Renal pelvis (tissue), 12 donors: ENCODE measurements around the gene SCYGR3. TPM values are rescaled to one million over a fixed set of nuclear protein-coding genes. Genes with fewer than 3 reads are reported as not detected.

ENCODE experiments used
- DNase-seq: peaks from one replicate; pipeline ENCODE4 v3.0.0-alpha.2; 2013
- long read RNA-seq, 16 experiments: transcript quantifications; one replicate each; lab custom pipeline, GENCODE V29; 2026
- polyA plus RNA-seq, 3 donors: library from polyadenylated mRNA; unstranded; fragments of 120-200 nt; gene quantifications; one replicate each; pipeline ENCODE4 v1.2.1, GENCODE V29; 2013; ENCODE audit not compliant: insufficient read length in 3 of 3

SCYGR3 gene, protein sequence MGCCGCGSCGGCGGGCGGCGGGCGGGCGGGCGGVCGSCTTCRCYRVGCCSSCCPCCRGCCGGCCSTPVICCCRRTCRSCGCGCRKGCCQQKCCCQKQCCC
- polyA plus RNA-seq, result not detected
- long read RNA-seq, donor 1, result 0 reads
- long read RNA-seq, donor 2, result 0 reads
- long read RNA-seq, donor 3, result 0 reads
- long read RNA-seq, donor 4, result 0 reads
- long read RNA-seq, donor 5, result 0 reads
- long read RNA-seq, donor 6, result 0 reads
- long read RNA-seq, donor 7, result 0 reads
- long read RNA-seq, donor 8, result 0 reads
- long read RNA-seq, donor 9, result 0 reads
- long read RNA-seq, donor 10, result 0 reads
- long read RNA-seq, donor 11, result 0 reads
- long read RNA-seq, donor 12, result 0 reads
- long read RNA-seq, donor 13, result 0 reads
- long read RNA-seq, donor 14, result 0 reads
- long read RNA-seq, donor 15, result 0 reads
- long read RNA-seq, donor 16, result 0 reads

GRCh38 chr2:227614740-227615139, at the start of gene SCYGR3:
Gene SCYGR3, minus strand, starts transcription at chr2:227614840. Its CDS starts 0 bp downstream, at chr2:227614840.
- DNase-seq, result no peak

GRCh38 chr2:227661827-227662226, 47.2 kb upstream of the SCYGR3 start:
- no peak for DNase-seq

- DNase-seq, result no peak
Measured at GRCh38 chr2:227661025-227661649, 46.5 kb upstream of the SCYGR3 start.

DNA sequence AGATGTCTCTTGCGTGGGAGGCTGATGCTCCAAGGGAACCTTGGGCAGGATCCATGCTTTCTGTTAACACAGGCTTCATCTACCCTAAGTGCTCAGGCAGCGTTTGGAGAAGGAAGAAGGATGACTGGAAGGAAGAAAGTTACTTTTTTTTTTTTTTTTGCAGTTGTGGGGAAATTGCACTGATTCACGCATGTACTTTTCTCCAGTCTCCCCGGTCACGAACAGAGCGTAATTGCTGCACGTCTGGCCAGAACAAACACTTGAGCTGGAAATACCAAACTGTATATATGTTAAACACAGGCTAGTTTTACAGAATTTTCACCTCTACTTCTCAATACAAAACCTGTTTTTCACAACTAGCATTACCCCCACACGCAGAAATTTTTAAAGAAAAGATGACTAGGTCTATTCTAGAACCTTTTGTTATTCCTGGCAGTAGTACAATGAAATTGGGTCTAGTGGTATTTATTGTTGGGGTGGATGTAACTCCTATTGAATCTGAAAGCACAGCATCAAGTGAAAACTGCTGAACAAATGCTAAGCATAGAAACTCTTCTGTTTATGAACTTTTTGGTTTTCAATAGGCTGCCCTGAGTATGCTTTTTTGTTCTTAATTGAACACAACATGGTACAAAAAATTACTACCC, 42.7 kb upstream of the SCYGR3 start:
- DNase-seq, result no peak

DNA sequence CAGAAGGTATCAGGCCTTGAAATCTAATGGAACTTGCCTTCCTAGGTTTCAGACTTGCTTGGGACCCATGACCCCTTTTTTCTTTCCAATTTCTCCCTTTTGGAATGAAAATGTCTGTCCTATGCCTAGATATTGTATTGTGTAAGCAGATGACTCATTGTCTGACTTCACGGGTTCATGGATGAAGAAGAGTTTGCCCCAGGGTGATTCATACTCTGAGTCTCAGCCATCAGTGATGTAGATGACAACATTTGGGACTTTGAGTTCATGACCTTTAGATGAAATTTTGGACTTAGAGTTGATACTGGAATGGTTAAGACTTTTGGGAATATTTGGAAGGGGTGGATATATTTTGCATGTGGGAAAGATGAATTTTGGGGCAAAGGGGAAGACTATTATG, 40.8 kb upstream of the SCYGR3 start:
- DNase-seq, result no peak

DNA sequence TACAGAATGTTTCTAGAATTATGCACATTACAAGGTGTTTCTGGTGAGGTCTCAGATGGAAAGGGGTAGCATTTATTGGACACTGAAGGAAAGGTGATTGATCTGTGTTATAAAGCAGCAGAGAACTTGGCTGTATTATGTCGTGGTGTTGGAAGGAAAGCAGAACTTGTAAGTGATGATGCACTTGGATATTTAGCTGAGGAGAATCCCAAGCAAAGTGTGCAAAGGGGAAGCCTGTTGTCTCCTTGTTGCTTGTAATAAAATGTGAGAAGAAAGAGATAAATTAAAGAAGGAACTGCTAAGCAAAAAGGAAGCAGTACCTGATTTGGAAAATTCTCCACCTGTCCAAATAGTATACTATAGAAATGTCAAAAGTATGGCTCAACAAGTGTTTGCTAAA, 39.8 kb upstream of the SCYGR3 start:
- DNase-seq, result no peak

DNA sequence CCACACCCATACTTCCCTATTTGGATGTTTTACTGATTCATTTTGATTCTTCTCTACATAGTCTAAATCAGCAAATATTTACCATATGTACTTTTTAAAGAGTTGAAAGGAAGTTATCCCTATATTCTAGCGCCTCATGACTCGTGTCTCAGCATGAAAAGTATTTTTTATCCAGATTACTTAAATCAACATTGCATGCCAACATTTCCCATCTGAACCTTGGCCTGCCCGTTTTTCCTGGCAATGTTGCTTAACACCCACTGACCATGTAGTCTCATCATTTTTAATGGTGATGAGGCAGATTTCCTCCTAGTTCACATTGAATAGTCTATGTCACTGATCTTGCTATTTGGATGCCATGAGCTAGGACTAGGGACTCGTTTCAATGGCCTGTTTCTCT, 38.8 kb upstream of the SCYGR3 start:
- DNase-seq, result no peak

DNA sequence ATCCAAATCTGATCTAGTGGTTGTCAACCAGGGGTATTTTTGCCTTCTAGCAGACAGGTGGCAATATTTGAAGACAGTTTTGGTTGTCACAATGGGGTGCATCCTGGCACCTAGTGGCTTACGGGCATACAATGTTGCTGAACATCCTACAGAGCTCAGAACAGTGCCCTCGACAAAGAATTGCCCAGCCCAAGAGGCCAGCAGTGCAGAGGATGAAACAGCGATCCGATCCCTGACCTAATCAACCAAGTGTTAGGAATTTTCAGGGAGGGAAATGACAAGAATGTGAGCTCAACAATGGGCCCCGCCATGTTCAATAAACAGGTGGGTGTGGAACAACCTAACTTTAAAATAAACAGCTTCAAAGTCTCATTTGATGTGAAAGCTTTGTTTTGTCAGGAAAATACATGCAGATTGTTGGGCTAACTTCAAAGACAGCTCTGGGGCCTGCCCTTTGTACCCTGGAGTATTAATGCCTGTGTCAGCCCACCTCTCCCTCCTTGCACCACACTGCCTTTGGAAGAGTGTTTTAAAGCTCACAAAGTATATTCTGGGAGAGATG, 29.4 kb upstream of the SCYGR3 start:
- no peak for DNase-seq

DNA sequence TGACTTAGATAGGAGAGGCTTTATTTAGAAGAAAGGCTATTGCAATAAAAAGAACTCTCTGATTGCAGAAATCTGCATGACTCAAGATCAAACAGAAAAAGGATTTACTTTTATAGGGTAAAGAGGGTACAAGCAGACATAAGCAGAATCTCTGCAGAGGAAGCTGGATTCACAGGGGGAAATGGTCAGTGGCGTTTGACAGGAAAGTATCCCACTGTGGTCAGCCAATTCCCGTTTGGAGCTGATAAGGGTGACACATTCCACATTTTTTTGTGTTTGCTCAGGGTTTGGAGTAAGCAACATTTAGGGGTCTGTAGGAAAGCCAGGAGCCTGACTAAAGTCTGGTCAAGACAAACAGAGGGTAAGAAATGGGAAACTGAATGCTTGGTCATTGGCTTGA, 28.0 kb upstream of the SCYGR3 start:
- no peak for DNase-seq

GRCh38 chr2:227634201-227634600, 19.6 kb upstream of the SCYGR3 start:
- DNase-seq, result no peak

DNA sequence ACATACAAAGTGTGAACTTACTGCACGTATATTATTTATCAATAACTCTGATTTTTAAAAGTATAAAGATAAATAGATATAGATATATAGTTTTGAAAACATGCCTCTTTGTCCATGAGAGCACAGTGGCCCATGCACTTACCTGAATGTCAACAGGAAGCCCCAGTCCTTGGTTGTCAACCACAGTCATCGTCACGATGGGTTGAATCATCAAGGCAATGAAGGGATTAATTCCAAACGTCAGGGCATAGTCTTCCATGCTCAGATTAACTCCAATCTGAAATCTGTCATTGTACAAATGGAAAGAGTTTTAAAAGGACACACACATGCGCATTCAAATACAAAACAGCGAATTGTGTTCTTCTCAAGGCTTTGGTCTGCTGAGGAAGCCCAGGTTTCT, 18.2 kb upstream of the SCYGR3 start:
- no peak for DNase-seq

GRCh38 chr2:227630322-227630721, 15.7 kb upstream of the SCYGR3 start:
- DNase-seq, result no peak

DNA sequence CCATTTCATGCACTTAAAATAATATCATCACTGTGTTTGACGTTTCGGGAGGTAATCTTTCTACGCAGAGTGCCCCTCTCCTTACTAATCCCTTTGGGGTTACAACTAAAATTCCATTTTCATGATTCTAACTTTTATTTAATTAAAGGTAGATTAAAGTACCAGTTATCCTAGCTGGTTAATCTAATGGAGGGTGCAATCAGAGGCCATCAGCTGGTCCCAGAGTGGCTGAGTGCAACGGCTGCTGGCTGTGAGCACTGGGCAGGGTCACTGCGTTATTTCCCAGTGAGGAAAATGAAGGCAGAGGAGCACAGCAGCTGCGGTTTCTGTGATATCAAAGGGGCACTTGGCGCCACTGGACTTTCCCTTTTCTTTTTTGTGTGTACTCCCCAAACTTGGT, 14.8 kb upstream of the SCYGR3 start:
- DNase-seq, result no peak

- no peak for DNase-seq
Measured at GRCh38 chr2:227627769-227628168, 13.1 kb upstream of the SCYGR3 start.

GRCh38 chr2:227626580-227627151, 12.0 kb upstream of the SCYGR3 start:
- no peak for DNase-seq

- no peak for DNase-seq
Measured at GRCh38 chr2:227625420-227625819, 10.8 kb upstream of the SCYGR3 start.

DNA sequence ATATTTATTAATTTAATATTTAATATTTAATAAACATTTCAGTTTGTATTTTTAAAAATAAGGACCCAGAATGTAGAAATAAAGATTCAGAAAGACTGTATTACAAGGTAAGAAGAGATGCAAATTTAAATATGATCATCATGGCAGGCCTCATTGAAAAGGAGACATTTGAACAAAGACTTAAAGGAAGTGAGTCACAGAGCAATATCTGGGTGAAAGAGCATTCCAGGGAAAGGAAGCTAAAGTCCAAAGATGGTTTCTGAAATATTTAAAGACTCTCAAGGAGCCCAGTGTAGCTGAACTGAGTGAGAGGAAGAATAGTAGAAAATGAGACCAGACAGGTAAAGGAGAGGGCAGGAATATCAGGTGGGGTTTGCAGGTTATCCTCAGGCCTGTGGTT, 8.6 kb upstream of the SCYGR3 start:
- DNase-seq, result no peak

DNA sequence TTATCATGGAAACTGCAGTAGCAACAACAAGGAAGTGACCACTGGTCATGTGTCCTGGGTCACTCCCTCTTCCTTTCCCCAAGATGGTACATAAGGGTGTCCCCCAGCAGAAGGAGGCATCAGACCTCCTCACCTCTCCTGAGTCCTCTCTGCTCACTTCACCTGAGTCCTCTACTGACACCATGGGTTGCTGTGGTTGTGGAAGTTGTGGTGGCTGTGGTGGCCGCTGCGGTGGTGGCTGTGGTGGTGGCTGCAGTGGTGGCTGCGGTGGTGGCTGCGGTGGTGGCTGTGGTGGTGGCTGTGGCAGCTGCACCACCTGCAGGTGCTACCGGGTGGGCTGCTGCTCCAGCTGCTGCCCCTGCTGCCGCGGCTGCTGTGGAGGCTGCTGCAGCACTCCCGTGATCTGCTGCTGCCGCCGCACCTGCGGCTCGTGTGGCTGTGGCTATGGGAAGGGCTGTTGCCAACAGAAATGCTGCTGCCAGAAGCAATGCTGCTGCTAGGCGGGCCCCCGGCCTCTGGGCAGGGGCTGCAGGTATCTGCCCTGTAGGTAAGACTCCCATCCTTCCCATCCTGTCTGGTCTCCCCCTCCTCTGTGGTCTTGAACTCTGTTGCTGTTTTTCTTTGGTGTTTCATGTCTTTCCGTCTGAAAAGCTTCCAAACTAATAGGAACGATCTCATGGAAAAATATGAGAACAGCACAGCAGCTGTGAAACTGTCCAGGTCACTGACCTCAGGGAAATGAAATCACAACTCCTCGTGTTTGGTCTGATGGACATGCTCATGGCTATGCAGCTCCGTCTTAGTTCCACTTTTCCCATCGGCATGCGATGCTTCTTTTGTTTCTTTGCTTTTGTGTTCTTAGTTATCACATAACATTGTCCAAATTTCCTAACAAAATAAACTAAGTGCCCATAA, 2.9 kb upstream of the SCYGR3 start, which contains the start of gene SCYGR4:
Gene SCYGR4 (plus strand): TSS at position 183 of the 915 bp plus-strand sequence. CDS start 0 bp downstream, at position 183.
- DNase-seq, result no peak

GRCh38 chr2:227616631-227617030, 2.0 kb upstream of the SCYGR3 start:
- DNase-seq, result no peak

DNA sequence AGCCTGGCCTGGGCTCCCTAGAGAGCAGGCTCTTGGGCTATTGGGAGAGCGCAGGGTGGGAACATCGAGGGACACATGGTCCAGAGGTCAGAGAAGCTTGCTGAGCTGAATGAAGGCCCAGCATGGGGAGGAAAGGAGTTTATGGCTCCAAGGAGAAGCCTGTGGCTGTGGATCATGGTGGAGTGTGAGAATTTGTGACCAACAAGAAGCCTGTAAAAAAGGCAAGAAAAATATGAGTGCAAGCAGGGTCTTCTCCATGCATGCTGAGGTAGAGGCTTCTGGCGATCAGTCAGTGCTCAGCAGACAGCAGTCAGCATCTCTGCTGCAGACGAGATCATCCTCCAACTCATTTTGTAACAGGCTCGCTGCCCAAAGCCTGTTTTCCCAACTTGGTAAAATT, 1.3 kb upstream of the SCYGR3 start:
- DNase-seq, result no peak

DNA sequence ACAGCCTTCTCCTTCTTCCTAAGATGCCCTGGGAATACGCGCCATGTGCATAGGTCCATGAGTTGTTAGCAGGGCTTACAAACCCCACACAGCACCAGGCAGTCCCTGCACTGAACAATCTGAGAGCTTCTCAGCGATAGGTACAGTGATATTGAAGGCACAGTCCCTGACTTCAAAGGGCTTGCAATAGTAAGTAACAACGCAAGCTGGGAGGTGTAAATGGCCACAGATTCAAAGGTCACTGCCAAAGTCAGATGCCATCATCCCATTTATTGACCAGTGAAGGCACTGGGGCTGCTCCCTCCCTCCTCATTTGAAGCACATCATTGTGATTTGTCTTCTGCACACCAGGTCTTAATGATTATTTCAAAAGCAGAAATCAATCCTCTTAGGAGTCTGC, 541 bp upstream of the SCYGR3 start:
- no peak for DNase-seq
